ENCODE measurements around the gene BACH1.
"Not testable (repeated sequence)": the region's sequence is repeated elsewhere in the genome, so short reads cannot be mapped to it uniquely, and the experiment has no call there.

Gene BACH1

GRCh38 chr21:29350246-29350779 is 51.6 kb downstream of the BACH1 start:
- no peak for DNase-seq

DNA sequence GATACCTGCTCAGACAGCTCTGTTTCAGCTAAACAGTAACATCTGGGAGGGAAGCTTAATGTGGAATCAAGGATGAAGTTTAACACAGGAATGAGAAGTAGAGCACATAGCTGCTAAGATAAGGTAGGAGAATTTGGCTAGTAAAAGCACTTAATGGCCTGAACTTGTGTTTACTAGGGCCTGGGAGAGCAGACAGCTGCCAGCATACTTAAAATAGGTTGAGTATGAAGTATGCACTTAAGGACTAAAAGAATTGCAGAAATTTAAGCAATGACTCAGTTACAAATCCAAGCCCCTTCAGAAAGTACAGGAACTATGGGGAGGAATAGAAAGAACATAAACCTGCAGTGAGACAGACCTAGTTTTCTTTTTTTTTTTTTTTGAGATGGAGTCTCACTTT is 53.0 kb downstream of the BACH1 start:
- peak; percentile 85 for DNase-seq

DNA sequence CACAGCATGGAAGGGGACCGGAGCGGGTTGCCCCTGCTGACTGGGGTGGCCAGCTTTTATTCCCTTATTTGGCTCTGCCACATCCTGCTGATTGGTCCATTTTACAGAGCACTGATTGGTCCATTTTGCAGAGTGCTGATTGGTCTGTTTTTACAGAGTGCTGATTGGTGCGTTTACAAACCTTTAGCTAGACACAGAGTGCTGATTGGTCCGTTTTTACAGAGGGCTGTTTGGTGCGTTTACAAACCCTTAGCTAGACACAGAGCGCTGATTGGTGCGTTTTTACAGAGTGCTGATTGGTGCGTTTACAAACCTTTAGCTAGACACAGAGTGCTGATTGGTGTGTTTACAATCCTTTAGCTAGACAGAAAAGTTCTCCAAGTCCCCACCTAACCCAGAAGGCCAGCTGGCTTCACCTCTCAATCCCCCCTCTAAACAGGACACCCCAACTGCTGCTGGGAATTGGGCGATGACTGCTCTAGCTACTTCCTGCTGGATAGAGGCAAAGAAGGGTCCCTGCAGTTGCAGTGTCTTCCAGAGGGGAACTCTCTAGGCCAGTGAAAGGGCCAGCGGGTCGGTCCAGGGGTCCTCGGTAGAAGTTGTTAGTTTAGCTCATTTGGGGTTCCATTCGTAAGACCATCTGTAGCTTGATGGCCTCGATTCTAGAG is 56.5 kb downstream of the BACH1 start:
- not testable (repeated sequence) for DNase-seq

- DNase-seq = not testable (repeated sequence)
Observed at GRCh38 chr21:29356291-29356690, 57.6 kb downstream of the BACH1 start.

- DNase-seq = not testable (repeated sequence)
Observed at GRCh38 chr21:29356810-29357209, 58.1 kb downstream of the BACH1 start.

GRCh38 chr21:29359718-29360117 is 61.0 kb downstream of the BACH1 start:
- no peak for DNase-seq

DNA sequence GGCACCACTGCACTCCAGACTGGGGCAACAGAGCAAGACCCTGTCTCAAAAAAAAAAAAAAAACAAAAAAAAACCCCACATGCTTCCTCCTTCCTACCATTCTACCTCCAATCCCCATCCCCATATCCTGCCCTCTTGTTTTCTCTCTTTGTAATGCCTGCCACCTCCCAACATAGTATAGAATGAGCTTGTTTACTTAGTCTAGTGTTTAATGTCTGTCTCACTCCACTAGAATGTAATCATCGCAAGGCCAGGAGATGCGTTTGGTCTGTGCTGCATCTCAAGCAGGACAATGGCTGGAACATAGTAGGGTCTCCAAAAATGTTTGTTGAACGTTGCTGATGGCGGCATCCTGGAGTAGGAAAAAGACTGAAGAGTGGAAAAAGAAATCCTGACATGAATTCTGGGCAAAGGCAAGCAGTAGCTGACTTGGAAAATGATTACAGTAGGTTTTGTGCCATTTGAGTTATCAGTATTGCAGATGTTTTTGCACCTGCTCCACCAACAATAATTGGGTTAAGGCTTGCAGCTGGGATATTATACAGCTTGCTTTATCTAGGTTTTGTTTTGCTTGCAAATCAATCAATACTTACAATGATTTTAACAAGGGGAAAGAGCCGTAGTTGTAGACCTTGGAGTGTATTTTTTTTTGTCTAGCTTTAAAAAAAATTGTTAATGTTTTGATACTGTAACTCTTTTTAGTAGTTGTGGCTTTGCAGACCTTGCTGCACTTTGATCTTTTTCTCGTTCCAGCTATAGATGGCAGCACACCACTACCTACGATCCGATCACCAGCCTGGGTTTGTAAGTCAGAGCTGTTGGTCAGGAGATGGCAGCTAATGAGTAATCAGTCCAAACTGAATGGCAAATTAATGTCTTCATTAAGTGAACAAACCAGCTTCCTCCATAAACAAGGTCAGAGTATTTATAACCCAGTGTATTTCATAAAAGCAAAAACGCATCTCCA is 62.4 kb downstream of the BACH1 start:
- no peak for DNase-seq

- DNase-seq = no peak
Observed at GRCh38 chr21:29362758-29363157, 64.0 kb downstream of the BACH1 start.

- DNase-seq = no peak
Observed at GRCh38 chr21:29365661-29366265, 67.0 kb downstream of the BACH1 start.

DNA sequence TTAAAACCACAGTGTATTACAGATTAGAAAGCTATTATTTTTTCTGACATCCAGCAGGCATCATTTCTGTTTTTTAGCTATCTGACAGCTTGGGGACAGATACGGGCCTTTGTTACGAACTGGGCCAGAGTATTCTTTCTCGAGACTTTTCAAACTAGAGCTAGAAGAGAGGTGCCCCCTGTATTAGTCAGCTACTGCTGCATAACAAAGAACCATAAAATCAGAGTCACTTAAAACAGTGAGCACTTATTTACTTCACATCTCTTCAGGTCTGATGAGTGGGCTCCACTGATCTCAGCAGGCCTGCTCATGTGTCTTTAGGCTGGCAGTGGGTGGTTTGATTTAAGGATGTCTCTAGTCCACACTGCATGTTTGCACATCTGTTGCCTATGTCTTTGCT is 67.8 kb downstream of the BACH1 start:
- no peak for DNase-seq

DNA sequence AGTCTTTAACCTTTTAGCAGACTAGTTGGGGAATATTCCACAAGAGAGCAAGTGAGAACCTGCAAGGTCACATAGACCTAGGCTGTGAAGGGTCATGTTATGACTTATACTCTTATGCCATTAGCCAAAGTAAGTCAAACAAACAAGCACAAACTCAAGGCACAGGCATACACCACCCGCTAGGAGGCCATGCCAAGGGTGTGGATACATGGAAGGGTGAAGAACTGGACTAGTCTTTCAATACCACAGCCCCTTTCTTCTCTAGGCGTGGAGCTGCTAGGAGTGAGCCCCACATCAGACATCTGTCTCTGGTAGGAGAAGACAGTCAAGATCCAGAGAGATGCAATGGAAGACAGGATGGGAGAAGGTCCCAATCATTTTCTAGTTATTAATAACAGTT is 68.6 kb downstream of the BACH1 start:
- no peak for DNase-seq

DNA sequence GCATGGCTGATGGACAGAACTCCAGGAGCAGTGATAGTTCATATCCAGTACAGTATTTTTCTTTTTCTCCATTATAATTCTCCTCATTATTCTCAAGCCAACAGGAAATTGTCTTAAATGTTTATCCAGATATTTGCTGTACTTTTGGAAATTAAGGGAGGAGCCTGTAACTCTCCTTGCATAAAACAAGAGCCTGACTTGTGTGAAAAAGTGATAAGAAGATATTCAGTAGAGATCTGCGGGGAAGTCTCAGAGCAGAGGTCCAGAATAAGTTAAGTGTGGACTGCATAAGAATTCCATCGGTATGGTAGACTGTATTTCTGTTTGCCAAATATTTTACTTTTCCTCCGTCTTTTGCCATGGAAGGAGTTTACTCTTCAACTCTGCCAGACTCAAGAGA is 70.2 kb downstream of the BACH1 start:
- DNase-seq = no peak

DNA sequence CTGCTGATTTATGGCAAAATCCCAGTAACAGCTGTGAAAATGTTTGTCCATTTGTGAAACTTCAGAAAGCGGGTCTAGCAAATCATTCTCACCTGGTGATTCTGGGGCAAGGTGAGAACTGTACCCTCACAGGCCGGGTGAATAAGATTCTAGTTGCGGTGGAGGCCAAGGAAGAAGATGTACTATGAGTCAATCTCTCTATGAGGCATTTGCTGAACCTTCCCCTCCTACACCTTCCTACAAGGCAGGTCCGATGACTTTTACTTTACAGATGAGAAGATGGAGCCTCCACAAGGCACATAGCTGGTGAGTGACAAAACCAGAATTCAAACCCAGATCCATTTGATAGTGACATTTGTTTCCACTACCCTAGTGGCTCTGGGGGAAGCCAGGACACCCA is 72.7 kb downstream of the BACH1 start:
- no peak for DNase-seq

- peak; percentile 80 for DNase-seq
Observed at GRCh38 chr21:29372063-29372802, 73.5 kb downstream of the BACH1 start.

- DNase-seq = no peak
Observed at GRCh38 chr21:29374481-29374880, 75.8 kb downstream of the BACH1 start.

- peak; percentile 47 for DNase-seq
Observed at GRCh38 chr21:29376556-29376955, 77.8 kb downstream of the BACH1 start.

DNA sequence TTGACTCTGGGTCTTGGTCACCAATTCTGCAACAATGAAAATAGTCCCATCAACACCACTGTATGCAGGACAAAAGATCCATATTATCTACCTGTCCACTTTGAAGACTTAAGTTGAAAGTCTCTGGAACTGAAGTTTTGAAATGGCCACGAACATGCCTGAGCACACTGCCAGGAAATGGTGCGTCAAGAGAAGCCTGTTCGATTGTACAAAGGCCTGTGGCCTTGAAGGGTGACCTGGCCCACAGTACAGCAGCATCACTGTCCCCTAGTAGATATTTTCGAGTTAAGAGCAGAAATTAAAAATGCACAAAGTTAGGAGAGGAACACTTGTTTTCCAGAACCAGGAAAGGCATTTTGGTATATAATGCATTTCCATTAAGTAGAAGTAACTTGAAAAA is 78.5 kb downstream of the BACH1 start:
- no peak for DNase-seq

DNA sequence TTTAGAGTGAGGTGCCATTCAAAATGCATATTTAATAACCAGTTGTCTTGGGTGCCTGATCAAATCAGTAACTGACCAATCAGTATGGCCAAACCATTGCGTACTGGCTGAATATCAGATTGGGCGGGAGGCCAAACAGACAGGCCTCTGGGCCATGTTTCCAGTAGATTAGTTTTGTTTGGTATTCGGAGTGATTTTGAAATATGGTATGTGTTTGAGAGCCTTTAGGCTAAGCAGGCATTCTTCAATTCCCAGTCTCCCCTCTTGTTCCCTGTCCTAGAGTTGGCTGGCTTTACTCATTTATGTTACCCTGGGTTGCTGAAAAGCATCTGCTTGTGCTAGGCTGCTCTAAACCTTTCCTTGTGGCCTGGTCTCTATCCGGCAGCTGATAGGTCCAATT is 80.1 kb downstream of the BACH1 start:
- DNase-seq = no peak

GRCh38 chr21:29379517-29380054 is 80.9 kb downstream of the BACH1 start:
- no peak for DNase-seq

DNA sequence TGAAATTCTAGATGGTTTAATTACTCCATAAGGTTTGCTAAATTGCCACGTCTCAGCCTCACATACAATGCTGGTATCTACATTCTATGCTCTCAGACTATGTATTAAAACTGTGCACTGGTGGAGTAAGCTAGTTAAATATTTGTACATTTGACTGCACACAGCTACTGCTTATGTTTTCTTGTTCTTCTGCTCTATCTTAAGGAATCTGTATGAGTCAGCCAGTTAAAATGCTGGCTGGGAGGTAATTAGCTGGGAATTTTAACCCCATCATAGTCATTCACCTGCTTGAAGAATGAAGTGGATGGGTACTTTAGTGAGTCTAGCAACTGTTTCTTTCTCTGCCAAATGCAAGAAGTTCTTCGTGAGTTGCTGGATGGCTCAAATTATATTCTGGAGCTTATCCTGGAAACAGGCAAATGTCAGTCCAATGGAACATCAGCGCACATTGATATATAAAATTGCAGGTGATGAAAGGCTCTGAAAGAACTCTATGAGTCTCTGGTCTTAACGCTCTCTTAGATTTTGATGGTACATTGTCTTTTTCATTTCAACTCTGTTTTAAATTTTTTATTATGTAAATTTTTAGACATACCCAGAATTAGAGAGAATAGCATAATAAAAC is 83.4 kb downstream of the BACH1 start:
- DNase-seq = peak; percentile 84

DNA sequence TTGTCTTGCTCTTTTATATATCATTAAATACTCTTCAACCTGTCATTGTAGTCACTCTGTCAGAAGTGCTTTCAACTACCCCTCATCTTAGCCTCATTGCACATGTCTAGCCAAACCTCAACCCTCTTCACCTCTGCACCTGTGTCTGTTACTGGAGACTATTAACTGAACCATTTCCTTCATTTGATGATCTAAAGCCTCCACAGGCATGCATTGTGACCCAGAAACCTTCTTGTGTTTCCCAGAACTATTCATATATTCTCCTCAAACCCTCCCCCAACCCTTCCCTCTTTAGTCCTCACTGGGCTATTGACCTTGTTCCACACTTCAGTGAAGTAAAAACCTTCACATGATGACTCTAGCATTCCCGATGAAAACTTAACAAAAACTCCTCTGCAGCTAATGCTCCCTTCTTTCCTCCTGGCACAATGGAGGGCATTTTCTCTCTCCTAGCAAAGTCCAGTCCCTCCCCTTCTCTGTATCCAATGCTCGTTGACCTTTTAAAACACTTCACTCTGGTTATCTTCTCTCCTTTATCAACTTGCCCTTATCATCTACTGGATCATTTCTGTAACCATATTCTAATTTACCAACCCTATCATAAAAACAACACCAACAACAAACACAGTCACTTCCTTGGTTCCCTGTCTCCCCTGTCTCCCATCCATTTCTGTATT is 86.1 kb downstream of the BACH1 start:
- DNase-seq = no peak

Data from fibroblast of skin of right biceps (primary cell).